SKM-1 (cell line): ENCODE results near the gene DYNLT1.
"Not testable (repeated sequence)": the region's sequence is repeated elsewhere in the genome, so short reads cannot be mapped to it uniquely, and the experiment has no call there.

Experiments
- DNase-seq: peaks from one replicate; lab custom pipeline; 2025; ENCODE audit not compliant: unreplicated experiment; lab: John Stamatoyannopoulos, UW

The DYNLT1 gene

GRCh38 chr6:158624684-158625682, 19.6 kb downstream of the DYNLT1 start:
- DNase-seq = no peak

DNA sequence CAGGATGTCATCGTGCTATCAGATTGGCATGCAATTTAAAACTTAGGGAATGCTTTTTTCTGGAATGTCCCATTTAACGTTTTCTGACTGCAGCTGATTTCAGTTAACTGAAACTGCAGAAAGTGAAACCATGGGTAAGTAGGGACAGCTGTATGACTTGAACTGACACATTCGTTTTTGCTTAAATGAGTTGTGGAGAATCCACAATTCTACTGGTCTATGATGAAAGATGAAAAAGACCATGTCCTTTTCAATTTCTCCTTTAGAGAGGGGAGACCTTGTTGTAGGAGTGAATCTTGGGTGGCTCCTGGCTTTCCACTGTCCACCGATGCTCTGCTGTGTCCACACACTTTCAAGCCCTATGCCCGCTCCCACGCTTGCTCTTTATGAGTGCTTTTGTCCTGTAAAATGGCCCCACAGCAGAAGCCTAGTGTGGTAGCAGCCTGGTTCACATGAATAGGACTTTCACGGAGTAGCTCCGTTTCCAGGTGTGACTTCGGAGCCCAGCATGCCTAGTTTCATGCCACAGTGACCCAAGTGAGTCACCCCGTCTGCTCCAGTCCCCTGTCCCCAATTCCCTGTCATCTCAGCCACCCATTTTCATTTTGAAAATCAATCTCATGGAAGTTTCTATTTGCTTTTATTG, 21.9 kb downstream of the DYNLT1 start:
- DNase-seq = no peak

GRCh38 chr6:158621694-158622544, 22.6 kb downstream of the DYNLT1 start:
- no peak for DNase-seq

DNA sequence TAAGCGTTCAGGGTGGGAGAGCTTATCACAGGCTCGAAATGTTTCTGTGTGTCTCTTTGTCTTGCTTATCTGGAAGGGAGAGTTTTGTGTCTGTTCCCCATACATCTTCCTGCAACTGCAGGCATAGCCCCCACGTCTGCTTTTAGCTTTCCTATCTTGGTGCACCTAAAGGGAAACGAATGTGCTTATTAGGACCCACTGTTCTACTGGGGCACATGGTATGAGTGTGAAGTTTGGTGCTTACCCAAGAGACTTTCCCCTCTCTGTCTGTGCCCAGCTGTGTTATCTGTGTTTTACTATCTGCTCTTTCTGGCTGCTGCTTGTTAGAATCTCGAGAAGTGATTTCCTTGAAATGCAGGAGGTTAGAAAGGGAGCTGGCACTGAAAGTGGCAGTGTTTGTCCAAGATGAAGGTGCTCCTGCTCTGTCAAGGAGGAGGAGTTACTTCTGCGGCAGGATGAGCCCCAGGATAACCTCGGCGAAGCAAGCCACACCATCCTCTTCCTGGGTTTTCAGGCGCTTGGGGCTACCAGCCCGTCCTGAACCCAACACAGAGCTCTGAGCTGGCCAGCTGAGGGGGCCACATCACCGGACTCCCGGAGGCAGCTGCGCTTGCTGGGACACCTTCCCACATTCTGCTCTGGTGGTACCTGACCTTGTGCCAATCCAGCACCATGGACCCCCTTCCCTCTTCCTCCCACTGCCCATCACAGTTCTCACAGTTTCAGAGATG, 23.4 kb downstream of the DYNLT1 start:
- no peak for DNase-seq

DNA sequence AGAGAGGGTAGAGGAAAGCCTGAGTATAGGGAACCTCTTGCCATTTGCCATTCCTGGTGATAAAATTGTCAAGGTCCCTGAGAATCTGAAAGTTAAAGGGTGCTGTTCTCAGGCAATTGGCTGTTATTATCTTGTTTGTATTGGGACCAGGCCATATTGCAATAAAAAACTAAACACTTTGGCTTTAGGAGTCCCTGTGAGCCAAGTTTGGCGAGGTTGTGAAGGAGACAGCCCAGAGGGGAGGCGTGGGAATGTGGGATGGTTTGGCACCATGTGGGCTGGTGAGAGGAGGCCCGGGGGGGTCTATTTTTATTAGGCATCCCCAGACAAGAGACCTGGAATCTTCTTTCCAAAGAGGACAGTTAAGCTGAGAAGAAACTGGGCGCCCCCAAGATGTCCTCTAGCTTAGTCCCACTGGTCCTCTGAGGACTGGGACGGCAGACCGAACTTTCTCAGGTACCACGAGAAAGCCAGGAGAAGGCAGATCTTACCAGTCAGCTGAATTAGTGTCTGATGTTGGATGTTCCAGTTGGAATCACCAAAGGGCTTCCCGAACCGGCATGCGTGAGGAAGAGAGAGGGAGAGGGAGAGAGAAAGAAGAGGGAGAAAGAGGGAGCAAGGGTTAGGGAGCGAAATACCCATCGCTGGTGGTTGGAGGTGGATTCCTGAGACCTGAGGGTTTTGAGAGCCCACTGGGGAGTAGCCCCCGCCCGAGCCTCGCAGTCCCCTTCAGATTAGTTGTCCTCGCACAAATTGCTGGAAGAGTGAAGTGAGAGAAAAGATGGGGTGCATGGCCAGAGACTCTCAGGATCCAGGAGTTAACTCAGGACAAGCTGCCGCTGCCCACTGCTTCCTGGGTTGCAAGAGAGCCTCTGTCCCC, 24.4 kb downstream of the DYNLT1 start:
- no peak for DNase-seq

GRCh38 chr6:158618289-158618688, 26.3 kb downstream of the DYNLT1 start:
- DNase-seq = not testable (repeated sequence)

GRCh38 chr6:158614606-158615005, 29.9 kb downstream of the DYNLT1 start:
- DNase-seq = not testable (repeated sequence)

- no peak for DNase-seq
These were observed 32.8 kb downstream of the DYNLT1 start for GRCh38 chr6:158611541-158612370.

GRCh38 chr6:158611039-158611438, 33.5 kb downstream of the DYNLT1 start:
- DNase-seq = no peak

GRCh38 chr6:158610319-158610968, 34.1 kb downstream of the DYNLT1 start:
- DNase-seq = no peak

- DNase-seq = no peak
These were observed 34.9 kb downstream of the DYNLT1 start for GRCh38 chr6:158609455-158610155.

DNA sequence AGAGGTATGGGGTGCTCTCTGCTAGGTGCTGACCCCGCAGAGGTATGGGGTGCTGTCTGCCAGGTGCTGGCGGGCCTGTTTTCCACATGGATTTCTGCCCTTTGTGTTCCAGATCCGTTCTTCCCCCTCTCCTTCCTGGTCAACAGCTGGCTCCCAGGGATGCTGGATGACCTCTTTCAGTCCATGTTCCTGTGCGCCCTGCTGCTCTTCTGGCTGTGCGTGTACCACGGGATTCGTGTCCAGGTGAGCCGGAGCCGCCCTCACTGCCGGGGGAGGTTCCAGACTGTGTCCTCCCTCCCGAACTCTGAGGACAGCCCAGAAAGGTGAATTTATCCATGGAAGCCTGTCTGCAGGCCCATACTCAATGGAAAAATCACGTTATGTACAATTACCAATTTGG, 36.3 kb downstream of the DYNLT1 start:
- no peak for DNase-seq

DNA sequence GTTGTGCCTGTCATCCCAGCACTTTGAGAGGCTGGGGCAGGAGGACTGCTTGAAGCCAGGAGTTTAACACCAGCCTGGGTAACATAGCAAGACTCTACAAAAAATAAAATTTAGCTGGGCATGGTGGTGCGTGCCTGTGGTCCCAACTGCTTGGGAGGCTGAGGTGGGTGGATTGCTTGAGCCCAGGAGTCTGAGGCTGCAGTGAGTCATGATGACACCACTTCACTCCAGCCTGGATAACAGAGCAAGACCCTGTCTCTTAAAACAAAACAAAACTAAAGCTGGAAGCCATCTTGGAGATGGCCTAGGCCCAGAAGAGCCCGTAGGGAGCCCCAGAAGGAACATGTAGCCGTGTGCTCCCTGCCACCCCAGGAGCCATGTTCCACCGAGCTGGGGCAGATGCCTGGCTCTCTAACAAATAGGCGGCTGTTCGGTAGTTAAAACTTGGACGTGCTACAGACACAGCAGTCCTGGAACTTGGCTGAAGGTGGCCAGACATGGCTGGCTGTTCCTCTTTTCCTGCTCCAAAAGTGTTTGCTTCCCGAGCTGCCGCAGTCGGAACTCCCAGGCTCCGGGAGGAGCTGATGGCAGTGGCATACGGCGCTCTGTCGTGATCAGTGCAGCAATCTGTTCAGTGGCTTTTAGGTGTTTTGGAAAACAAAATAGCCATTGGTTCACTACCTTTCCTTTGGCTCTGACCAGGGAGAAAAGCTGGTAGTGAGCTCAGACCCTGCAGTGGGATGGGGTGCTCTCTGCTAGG, 37.0 kb downstream of the DYNLT1 start:
- DNase-seq = no peak

DNA sequence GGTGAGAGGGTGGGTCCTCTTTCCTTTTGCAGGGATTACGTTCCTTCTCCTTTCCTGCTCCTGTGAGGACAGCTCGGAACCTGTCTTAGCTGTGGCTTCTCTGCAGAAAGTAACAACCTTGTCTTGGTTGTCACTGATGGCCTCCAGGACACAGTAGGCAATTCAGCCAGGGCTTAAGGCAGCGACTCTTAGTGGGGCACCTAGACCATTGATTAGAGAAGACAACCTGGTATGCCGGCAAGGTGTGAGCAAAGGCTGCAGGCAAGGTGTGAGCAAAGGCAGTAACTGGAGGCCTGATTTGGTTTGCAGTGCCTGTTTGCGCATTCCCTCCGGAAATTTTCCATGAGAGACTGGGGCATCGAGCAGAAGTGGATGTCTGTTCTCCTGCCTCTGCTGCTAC, 37.6 kb downstream of the DYNLT1 start:
- no peak for DNase-seq

GRCh38 chr6:158606011-158606410, 38.5 kb downstream of the DYNLT1 start:
- not testable (repeated sequence) for DNase-seq

DNA sequence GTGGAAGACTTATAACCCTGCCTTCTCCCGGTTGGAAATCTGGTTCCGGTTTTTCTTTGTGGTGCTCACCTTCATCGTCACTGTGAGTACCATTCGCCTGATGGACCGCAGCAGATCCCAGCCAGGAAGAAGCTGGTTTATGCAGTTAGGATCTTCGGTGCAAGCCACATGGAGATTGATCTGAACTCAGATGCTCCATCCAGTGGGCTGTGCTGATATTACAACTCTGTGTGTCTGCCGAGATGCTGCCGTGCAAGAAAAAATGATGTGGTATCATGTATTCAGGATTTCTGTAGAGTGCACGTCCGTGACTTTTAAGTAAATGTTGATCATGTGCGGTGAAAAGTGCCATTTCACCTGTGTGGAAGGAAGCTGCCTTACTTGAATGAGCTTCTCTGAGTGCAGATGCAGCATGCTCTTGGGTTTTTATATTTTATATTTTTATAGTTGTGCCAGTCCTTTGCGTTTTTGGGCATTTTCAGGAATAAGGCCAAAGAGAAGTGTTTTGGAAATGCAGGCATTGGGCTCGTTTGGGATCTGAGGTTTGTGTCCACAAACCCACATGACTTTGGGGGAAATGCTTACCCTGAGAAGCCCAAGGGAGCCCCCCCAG, 39.2 kb downstream of the DYNLT1 start:
- peak; percentile 15 for DNase-seq

GRCh38 chr6:158604048-158604406, 40.5 kb downstream of the DYNLT1 start:
- DNase-seq = no peak
